HG03558 (cell line): ENCODE measurements around the gene PANK4.
A peak's percentile ranks its signal among the peaks of the same experiment; 100 is the strongest.
"Not testable (repeated sequence)": the region's sequence is repeated elsewhere in the genome, so short reads cannot be mapped to it uniquely, and the experiment has no call there.

ENCODE experiments used
- ATAC-seq: cut with Tn5 transposase; IDR thresholded peaks from one replicate; pipeline ENCODE4 v1.9.1; 2021; ENCODE audit warnings: moderate number of reproducible peaks; ENCODE audit not compliant: unreplicated experiment; ENCODE audit errors: extremely low read depth

PANK4 gene

GRCh38 chr1:2525920-2526823 is at the start of gene PANK4:
Gene PANK4 (minus strand): TSS chr1:2526596. CDS start chr1:2526587, 9 bp downstream.
- peak; percentile 38 for ATAC-seq

GRCh38 chr1:2574350-2574749 is 48.0 kb upstream of the PANK4 start:
- ATAC-seq = no peak

GRCh38 chr1:2573250-2573920 is 47.0 kb upstream of the PANK4 start:
- ATAC-seq = no peak

- no peak for ATAC-seq
Observed at GRCh38 chr1:2571348-2571747, 45.0 kb upstream of the PANK4 start.

- ATAC-seq = no peak
Observed at GRCh38 chr1:2570332-2570731, 43.9 kb upstream of the PANK4 start.

- ATAC-seq = not testable (repeated sequence)
Observed at GRCh38 chr1:2569703-2570102, 43.3 kb upstream of the PANK4 start.

GRCh38 chr1:2569060-2569459 is 42.7 kb upstream of the PANK4 start:
- ATAC-seq = no peak

- ATAC-seq = not testable (repeated sequence)
Observed at GRCh38 chr1:2568187-2568816, 41.9 kb upstream of the PANK4 start.

GRCh38 chr1:2567083-2567679 is 40.8 kb upstream of the PANK4 start:
- ATAC-seq = no peak

- ATAC-seq = no peak
Observed at GRCh38 chr1:2566101-2567045, 40.0 kb upstream of the PANK4 start.

GRCh38 chr1:2564815-2565374 is 38.5 kb upstream of the PANK4 start:
- no peak for ATAC-seq

GRCh38 chr1:2564006-2564814 is 37.8 kb upstream of the PANK4 start:
- no peak for ATAC-seq

GRCh38 chr1:2563205-2563604 is 36.8 kb upstream of the PANK4 start:
- ATAC-seq = no peak

- no peak for ATAC-seq
Observed at GRCh38 chr1:2561898-2562895, 35.8 kb upstream of the PANK4 start.

- no peak for ATAC-seq
Observed at GRCh38 chr1:2561446-2561845, 35.0 kb upstream of the PANK4 start.

GRCh38 chr1:2560299-2561073 is 34.1 kb upstream of the PANK4 start:
- no peak for ATAC-seq
